ENCODE data around the gene PILRB.

GRCh38 chr7:100372256-100372655, 14.3 kb downstream of the PILRB start:
- TF ChIP-seq EP300 (conservative IDR thresholded peaks at IDR 0.05; ENCODE audit: poor library complexity, severe bottlenecking) (no peak), TAF1 (IDR thresholded peaks at IDR 0.05; ENCODE audit: low read depth) (no peak), REST (IDR thresholded peaks at IDR 0.05; ENCODE audit: borderline replicate concordance) (no peak), POLR2AphosphoS5 (IDR thresholded peaks at IDR 0.05) (no peak), SMC3 (conservative IDR thresholded peaks at IDR 0.05; ENCODE audit: poor library complexity) (no peak), RAD21 (conservative IDR thresholded peaks at IDR 0.05) (no peak)
- TF ChIP-seq, protein P1, sequence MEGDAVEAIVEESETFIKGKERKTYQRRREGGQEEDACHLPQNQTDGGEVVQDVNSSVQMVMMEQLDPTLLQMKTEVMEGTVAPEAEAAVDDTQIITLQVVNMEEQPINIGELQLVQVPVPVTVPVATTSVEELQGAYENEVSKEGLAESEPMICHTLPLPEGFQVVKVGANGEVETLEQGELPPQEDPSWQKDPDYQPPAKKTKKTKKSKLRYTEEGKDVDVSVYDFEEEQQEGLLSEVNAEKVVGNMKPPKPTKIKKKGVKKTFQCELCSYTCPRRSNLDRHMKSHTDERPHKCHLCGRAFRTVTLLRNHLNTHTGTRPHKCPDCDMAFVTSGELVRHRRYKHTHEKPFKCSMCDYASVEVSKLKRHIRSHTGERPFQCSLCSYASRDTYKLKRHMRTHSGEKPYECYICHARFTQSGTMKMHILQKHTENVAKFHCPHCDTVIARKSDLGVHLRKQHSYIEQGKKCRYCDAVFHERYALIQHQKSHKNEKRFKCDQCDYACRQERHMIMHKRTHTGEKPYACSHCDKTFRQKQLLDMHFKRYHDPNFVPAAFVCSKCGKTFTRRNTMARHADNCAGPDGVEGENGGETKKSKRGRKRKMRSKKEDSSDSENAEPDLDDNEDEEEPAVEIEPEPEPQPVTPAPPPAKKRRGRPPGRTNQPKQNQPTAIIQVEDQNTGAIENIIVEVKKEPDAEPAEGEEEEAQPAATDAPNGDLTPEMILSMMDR (IDR thresholded peaks at IDR 0.05; ENCODE audit: poor library complexity, severe bottlenecking), result no peak

Data from neural cell (in vitro differentiated cells).